CD4-positive, alpha-beta T cell treated with Interleukin-15 for 1 hour (primary cell): ENCODE measurements around the gene HHIPL1.

Experiments
- DNase-seq: peaks from one replicate; pipeline ENCODE4 v3.0.0-alpha.2; 2020

HHIPL1 gene

DNA sequence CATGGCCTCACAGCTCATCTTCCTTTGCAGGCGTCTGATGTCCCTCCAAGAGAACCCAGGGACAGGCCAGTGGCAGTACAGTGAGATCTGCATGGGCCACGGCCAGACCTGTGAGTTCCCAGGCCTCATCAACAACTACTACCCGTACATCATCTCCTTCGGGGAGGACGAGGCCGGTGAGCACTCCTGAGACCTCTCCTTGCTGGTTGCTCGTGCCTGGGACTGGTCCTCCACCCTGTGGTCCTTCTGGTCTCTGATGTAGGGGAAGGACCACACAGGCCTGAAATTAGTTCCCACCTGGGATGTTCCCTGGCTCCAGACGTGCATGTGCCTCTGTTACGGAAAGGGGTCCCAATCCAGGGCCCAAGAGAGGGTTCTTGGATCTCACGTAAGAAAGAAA, 17.9 kb downstream of the HHIPL1 start:
- no peak for DNase-seq

DNA sequence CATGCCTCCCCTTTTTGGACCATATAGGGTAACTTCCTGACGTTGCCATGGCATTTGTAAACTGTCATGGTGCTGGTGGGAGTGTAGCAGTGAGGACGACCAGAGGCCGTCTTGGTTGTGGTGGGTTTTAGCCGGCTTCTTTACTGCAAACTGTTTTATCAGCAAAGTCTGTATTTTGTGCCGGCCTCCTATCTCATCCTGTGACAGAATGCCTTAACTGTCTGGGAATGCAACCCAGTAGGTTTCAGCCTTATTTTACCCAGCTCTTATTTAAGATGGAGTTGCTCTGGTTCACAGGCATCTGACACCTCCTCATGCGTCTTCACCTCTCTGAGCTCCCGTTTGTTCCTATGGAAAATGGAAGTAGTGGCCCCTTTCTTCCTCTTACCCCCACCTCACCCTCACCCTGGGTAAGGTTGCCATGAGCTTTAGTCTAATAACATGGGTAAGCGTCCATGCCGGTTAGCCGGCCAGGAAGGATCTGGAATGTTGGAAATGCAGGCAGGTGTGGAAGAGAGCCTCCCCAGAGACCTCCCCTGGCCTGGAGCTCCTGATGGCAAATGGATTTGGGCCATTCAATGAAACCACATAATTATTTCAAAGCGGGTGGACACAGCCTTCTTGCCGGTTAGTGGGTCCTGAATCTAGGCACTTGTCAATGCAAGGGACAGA, 18.6 kb downstream of the HHIPL1 start:
- DNase-seq: no peak

DNA sequence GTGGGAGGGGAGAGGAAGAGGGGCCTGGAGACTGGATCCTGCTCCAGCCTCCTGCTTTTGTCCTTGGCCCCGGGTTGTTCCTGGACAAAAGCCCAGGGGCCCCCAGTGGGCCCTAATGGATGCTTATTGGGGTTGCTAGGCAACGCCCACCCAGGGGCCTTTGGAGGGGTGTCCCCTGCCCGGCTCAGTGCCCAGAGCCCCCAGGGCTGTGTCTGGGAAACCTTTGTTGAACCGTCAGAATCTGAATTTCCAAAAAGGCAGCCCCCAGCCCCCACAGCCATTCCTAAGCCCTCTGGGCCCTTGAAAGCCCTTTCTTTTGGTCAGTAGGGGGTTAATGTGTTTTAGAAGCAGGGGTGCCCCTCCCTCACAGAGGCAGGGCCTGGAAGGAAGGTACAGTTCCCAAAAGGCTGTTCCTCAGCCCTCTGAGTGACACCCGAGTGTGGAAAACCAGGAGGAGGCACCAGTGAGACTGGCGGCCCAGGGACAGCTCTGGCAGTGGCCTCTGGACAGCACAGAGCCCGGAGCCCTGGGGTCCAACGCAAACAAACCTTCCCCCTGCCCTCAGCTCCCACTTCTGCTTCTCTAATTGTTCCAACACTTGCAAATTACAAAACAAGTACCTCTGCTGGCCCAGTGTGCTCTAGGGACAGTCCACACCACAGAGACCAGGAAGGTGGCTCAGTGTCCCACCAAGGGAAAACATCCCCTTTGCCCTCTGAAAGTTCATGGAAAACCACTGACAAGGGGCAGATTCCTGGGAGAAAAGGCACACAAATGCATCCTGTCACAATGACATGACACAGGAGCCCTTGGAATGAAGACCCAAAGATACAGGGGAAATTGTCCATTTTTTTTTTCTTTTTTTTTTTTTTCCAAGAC, 19.4 kb downstream of the HHIPL1 start:
- no peak for DNase-seq

DNA sequence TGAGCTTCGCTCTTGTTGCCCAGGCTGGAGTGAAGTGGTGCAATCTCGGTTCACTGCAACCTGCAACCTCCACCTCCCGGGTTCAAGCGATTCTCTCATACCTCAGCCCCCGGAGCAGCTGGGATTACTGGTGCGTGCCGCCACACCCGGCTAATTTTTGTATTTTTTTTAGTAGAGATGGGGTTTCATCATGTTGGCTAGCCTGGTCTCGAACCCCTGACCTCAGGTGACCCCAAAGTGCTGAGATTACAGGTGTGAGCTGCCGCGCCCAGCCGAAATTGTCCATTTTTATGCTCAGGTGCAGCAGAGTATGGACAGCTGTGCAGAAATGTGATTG, 20.0 kb downstream of the HHIPL1 start:
- no peak for DNase-seq

DNA sequence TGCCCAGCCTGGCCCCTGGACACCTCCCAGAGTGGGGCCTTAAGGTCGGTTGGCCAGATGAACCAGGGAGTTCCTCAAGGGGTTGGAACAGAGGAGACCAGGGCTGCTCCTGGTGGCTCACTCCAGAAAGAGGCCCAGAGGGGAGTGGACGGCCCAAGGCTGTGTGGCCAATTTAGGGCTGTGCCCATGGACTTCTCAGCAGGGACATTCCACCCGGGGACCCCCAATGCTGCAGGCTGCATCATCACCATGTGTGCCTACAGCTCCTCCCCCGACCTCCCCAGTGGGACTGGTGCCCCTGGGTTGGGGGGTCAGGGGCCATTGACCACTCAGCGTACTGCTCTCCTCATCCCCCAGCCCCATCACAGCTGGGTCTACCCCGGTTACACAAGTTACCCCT, 21.6 kb downstream of the HHIPL1 start:
- no peak for DNase-seq

DNA sequence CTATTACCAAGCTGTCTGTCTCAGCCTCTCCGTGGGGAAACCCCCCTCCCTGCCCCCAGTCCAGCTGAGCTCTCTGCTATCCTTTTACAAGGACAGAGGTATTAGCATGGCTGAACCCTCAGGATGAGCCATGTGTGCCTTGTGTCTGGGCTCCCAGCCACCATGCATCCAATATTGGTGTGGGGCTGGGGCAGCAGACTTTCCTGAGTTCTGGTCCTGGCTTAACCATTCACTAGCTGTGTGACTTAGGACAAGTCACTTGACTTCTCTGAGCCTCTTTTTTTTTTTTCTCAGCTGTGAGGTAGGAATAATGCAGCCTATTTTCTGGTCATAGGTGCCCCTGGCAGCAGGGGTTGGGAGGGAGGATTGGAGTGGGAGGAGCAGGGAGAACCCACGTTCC, 22.1 kb downstream of the HHIPL1 start:
- no peak for DNase-seq

DNA sequence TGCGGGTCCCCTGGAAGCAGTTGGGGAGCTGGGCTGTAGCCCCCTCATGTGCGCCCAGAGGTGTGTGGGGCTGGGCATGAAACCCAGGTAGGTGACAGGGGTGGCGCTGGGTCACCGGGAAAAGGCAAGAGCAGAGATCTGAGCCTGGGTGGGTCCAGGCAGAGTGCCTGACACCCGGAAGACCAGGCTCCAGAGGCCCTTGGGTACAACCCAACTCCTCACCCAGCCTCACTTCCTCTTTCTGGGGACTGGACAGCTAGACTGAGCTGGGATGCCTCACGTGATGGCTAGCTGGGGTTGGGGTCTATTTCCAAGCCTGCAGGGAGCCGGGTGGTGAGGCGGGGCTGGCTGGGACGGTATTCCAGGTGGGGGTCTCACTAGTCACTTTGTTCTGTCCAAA, 22.9 kb downstream of the HHIPL1 start:
- no peak for DNase-seq

DNA sequence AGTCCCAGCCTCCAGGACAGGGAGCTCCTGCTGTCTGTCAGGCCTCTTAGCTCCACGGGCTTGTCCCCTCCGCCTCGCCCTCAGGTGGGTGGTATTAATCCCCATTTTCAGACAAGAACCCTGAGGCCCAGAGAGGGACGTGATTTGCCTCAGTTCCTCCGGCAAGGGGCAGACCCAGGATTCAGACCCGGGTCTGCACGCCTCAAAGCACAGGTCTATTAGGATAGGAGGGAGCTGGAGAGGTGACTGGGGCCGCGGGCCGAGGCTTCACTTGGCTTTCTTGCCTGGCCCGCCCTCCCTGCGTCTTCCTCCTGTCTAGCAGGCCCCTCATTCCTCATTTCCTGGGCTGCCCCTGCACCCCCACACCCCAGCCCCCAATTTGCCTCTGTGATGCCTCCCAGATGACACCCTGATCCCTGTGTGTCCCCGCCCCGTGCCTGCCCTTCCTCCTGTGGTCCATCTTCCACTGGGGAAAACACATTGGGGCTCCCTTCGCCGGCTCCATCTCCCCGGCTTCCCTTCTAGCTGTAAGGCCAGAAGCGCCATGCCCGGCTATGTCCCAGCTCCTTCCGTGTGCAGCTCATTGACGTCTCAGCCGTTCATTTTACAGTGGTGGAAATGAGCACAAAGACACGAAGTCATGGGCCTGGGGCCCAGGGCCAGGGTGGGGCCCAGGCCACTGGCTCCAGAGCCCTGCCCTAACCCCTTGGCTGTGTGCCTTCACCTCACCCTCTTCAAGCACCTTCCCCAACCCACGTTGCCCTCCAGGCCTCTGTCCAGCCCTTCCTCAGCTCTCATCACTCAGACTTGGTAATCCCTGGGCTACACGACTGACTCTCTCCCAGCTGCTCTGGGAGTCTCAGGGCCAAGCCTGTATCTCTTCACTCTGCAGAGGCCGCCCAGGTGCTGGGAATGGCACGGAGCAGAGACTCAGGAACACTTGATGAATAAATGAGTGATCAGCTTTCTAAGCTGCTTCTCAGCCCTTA, 23.7 kb downstream of the HHIPL1 start:
- DNase-seq: no peak

DNA sequence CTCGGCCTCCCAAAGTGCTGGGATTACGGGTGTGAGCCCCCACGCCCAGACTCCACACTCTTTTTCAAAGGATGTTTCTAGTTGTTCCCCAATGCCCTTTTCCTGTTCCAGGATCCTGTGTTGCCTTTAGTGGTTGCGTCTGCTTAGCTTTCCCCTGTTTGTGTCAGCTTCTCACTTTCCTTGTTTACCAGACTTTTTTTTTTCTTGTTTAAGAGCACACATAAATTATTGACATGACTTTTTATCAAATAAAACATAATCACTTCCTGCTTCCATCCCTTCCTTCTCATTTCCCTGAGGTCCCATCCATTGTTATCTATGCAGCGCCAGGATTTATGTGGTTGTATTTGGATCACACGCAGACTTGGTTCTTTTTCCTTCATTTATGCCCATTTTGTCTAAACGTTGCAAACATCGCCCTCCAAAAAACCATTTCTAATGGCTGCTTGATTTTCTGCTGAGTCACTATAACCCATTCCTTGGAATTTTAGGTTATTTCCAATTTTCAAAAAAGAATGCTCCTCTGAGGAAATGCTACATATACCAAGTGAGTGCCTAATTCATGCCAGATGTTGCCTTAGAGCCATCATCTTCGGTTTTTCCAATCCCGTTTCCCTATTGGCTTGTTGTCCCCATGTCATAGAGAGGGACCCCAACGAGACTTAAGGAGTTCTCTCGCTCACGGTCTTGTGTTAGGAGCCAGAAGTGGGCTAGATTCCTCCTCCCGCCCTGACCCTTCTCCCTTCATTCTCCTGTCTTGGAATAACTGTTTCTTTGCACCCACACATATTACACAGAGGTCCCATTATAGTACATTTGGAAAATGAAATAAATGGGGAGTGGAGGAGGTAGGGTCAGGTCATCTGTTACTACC, 25.7 kb downstream of the HHIPL1 start:
- no peak for DNase-seq

DNA sequence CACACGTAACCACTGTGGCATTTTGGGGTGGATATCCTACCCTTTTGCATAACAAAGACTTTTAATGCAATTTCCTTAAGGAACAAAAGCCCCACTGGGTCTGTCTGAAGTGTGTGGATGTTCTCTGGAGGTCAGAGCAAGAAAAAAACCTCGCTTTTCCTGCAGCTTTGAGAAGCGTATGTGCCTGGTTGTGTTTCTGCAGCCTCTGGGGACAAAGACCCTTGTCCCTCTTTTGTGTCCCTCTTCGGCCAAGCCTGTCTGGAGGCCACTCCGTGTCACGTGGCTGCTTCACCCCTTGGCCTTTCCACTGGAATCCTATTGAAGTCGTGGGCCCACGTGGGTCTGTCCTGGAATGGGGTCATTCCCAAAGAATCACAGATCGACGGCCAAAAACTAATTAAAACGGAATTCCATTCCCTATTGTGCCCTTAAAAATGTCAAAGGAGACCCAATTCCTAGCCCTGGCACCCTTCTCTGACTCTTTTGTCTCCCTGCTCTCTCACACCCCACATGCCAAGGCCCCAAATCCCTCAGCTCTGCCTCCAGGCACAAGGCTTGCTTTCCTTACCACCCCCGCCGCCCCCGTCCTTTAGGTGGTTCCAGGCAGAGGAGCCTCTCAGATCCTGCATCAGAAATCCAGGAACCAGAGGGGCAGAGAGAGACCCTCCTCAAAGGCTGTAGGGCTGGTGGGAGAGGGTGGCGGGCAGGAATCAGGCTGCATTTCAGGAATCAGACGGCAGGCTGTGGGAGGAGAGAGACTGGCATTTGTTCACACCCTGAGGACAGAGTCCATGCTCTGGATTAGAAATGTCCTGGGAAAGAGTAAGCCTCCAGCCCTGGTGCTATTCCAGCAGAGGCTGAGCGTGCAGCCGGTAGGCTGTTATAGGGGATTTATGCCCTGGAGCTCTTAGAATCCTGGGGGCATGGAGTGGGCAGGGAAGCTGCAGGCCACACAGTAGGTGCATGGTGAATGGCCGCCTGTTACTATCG, 26.6 kb downstream of the HHIPL1 start:
- DNase-seq: no peak

DNA sequence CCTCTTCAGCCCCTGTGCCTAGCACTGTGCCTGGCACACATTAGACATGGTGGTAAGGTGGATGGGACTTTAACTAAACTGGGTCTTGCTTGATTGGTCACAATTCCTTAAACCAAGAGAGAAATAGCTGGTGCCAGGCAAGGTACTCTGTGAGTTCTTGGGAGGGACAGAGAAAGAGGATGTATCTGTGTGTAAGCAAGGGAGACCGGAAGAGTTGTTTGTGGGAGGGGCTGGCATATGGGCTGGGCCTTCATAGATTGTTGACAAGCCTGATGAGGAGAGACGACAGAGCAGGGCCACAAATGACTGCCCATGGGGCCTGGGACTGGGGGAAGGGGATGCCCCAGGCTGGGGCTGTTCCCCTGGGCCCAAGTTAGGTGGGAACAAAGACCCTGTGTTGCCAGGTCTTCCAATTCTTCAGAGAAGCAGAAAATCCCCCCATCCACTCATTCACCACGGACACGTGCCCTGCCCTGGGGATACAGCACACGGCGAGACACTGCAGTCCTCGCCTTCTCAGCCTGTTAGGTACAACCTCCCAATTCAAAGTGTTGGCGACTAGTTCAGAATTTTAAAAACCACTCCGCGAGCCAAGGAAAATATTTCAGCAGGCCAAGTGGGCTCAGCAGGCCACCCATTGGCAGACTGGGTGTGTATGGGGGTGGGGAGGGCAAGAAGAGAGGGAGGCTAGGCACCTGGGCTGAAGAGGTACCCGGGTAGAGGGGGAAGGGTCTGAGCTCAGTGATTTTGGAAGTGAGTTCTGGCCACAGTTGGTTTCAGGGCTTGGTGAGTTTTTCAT, 27.8 kb downstream of the HHIPL1 start:
- no peak for DNase-seq

DNA sequence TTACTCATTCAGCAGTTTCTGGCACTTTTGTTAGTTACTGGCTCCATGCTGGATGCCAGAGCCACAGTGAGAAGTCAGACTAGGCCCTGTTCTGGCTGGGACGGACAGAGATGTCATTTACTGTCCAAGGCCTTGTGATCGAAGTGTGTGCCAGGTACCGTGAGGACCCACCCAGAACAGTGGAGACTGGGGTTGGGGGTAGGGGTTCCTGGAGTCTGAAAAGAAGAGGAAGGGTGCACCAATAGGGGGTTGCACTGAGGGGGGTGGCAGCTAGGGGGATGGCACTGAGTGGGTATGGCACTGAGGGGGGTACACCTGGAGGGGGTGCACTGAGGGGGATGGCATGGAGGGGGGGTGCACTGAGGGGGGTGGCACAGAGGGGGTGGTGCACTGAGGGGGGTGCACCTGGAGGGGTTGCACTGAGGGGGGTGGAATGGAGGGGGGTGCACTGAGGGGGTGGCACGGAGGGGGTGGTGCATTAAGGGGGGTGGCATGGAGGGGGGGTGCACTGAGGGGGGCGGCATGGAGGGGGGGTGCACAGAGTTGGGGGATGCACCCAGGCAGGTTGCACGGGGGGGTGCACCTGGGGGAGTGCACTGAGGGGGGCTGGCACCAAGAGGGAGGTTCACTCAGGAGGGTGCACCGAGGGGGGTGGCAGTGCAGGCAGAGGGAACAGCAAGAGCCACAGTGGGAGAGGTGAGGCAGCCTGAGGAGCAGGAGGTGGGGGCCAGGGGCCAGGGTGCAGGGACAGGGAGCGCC, 28.6 kb downstream of the HHIPL1 start:
- DNase-seq: no peak

DNA sequence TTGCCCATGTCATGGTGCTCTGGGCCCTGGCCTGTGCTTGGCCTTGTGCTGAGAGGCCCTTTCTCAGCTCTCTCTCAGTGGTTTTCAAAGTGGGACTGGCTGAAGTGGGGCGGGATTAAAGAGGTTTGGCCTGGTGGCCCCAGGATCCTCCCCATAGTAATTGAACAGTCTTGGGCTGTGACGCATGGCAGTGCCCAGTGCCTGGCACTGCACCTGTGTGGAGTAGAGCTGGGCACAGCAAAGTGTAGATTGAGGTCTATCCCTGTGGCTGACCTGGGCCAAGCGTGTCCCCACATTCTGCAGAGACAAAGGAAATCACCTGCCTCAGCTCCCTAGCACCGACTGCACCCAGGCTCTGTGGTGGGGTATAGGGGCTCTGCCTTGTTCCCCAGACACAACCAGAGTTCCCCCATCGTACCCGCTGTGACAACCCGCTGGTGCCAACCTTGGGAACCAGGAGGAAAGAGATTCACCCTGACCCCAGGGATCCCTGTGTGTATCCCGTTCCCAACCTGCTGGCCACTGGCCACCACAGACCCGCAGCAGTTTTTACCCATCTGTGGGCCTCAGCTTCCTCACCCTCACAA, 29.2 kb downstream of the HHIPL1 start:
- no peak for DNase-seq

DNA sequence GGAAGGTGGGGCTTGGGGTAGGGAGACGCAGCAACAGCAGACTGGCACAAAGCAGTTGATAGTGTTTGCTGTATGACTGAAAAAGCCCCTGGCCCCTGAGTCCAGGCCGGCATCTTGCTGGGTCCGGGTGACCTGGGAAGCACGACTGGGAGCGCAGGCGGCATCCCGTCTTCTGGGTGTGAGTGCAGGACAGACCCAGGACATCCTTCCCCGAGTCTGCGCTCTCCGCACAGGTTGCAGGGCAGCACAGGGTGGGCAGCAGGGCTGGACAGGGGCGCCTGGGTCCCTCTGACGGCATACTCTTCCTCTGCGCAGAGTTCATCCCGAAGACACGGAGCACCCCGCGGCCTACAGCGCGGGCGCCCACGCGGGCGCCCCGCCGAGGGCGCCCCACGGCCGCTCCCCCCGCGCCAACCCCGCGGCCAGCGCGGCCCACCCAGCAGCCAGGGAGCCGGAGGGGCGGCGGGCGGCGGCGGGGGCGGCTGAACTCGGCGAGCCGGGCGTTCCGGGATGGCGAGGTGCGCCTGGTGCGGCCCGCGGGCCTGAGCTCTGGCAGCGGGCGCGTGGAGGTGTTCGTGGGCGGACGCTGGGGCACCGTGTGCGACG, 29.9 kb downstream of the HHIPL1 start:
- DNase-seq: no peak

DNA sequence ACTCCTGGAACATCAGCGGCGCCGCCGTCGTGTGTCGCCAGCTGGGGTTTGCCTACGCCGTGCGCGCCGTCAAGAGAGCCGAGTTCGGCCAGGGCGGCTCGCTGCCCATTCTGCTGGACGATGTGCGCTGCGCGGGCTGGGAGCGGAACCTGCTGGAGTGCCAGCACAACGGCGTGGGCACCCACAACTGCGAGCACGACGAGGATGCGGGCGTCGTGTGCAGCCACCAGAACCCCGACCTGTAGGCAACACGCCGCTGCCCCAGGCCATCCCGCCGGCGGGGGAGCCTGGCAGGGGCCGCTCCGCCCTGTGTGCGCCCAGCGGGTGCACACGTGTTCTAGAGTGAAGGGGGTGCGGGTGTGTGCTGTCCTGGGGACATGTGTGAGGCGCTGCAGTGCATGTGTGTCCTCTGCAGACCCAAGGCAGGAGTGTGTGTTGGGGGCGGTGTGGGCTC, 30.5 kb downstream of the HHIPL1 start:
- no peak for DNase-seq

DNA sequence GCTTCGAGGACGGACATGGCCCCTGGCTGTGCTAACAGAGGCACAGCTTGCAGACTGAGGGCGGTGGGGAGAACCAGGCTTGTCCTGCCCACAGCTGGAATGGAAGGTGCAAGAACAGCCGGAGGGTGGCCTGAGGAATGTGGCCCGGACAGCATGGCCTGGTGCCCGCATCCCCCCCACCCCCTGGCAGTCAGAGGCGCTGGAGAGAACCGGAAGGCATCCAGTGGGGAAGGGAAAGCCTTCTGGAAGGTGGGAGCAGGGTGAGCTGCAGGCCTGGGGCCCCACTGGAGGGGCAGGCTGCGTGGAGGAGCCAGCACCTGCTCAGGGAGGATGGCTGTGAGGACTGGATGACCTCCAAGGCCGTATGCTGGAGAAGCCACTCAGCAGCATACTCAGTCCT, 31.0 kb downstream of the HHIPL1 start:
- no peak for DNase-seq

DNA sequence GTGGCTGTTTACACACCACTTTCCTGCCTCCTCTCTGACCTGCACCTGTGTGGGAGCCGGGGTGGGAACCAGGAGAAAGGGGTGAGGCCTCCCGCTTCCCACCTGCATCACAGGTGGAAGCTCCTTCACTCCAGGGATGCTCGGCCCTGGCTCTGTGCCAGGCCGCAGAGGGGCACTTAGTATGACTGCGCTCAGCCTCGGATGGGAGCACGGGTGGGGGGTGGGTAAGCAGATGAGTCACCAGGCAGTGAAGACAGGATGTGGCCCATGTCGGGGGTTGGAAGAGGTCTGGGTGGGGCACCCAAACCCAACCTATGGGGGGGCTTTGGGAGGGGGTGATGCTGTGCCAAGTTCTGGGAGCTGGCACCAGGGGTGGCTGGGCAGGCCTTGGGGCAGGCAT, 31.7 kb downstream of the HHIPL1 start:
- no peak for DNase-seq
